IMR-90 (cell line): ENCODE data around the gene DNAH8. TPM values are rescaled to one million over a fixed set of nuclear protein-coding genes. Genes with fewer than 3 reads are reported as not detected.

ENCODE experiments used
- ATAC-seq: fragments of 200-7000 bp; cut with Tn5 transposase; 2 replicates; pipeline ENCODE4 v1.9.1; 2020; ENCODE audit warnings: low read depth, mild to moderate bottlenecking, moderate library complexity
- BruUV-seq: library from RNA; stranded (reverse); fragments of 400-500 nt; replicated peaks from 2 replicates; lab custom pipeline; 2021; lab: Mats Ljungman, UMichigan
- CTCF ChIA-PET: fragments of 300-600 bp; formaldehyde crosslinking; extraction: SDS; loops from one replicate; lab custom pipeline; 2021; ENCODE audit warnings: antibody characterized with exemption; lab: Yijun Ruan, JAX
- POLR2A ChIA-PET: fragments of 300-600 bp; sonication (Branson Sonifier 250); formaldehyde crosslinking; loops from one replicate; lab custom pipeline; 2022; ENCODE audit warnings: antibody characterized with exemption; ENCODE audit not compliant: unreplicated experiment; lab: Charles Lee
- DNase-seq: peaks from one replicate; pipeline ENCODE4 v3.0.0; 2013
- H2AFZ ChIP-seq: replicated peaks from 2 replicates; pipeline ENCODE3; 2013; ENCODE audit warnings: low read length, mild to moderate bottlenecking; ENCODE audit not compliant: poor library complexity
- H2AK5ac ChIP-seq: 2 replicates; pipeline ENCODE4 v1.6.1; 2013; ENCODE audit warnings: low read depth, low read length, inconsistent platforms
- H2AK9ac ChIP-seq: replicated peaks from 2 replicates; pipeline ENCODE3; 2013; ENCODE audit warnings: mild to moderate bottlenecking, low read depth, low read length, moderate library complexity; ENCODE audit not compliant: poor library complexity
- H2BK120ac ChIP-seq: 2 replicates; pipeline ENCODE4 v1.6.1; 2013; ENCODE audit warnings: low read depth, low read length, inconsistent platforms
- H2BK15ac ChIP-seq: 3 replicates; pipeline ENCODE4 v1.6.1; 2013; ENCODE audit warnings: low read depth, low read length, inconsistent platforms
- H2BK20ac ChIP-seq: 2 replicates; pipeline ENCODE4 v1.6.1; 2013; ENCODE audit warnings: low read depth, mild to moderate bottlenecking, inconsistent platforms, low read length, moderate library complexity
- H2BK5ac ChIP-seq: 2 replicates; pipeline ENCODE4 v1.6.1; 2013; ENCODE audit warnings: mild to moderate bottlenecking, low read depth, low read length, inconsistent platforms; ENCODE audit not compliant: poor library complexity, severe bottlenecking
- H3K14ac ChIP-seq: replicated peaks from 2 replicates; pipeline ENCODE4 v1.6.1; 2013; ENCODE audit warnings: low read depth, low read length, inconsistent platforms
- H3K18ac ChIP-seq: 2 replicates; pipeline ENCODE4 v1.6.1; 2013; ENCODE audit warnings: low read depth, low read length, control low read depth
- H3K23ac ChIP-seq: 2 replicates; pipeline ENCODE4 v1.6.1; 2013; ENCODE audit warnings: low read depth, low read length, inconsistent platforms
- H3K27ac ChIP-seq: 2 replicates; pipeline ENCODE4 v1.5.1; 2013; ENCODE audit warnings: mild to moderate bottlenecking, control low read depth, low read length; ENCODE audit not compliant: insufficient read depth
- H3K27me3 ChIP-seq: 2 replicates; pipeline ENCODE4 v1.6.1; 2013; ENCODE audit warnings: low read length; ENCODE audit not compliant: control insufficient read depth, insufficient read depth
- H3K36me3 ChIP-seq: 2 replicates; pipeline ENCODE4 v1.6.1; 2013; ENCODE audit warnings: low read length, mixed read lengths; ENCODE audit not compliant: control insufficient read depth, insufficient read depth
- H3K4ac ChIP-seq: 2 replicates; pipeline ENCODE4 v1.6.1; 2013; ENCODE audit warnings: low read depth, low read length, inconsistent platforms
- H3K4me1 ChIP-seq: 2 replicates; pipeline ENCODE4 v1.6.1; 2013; ENCODE audit warnings: low read length, mixed read lengths; ENCODE audit not compliant: control insufficient read depth, insufficient read depth
- H3K4me2 ChIP-seq: 2 replicates; pipeline ENCODE4 v1.6.1; 2013; ENCODE audit warnings: low read depth, mild to moderate bottlenecking, control low read depth, low read length, moderate library complexity
- H3K4me3 ChIP-seq: 2 replicates; pipeline ENCODE4 v1.5.1; 2013; ENCODE audit warnings: low read depth, mild to moderate bottlenecking, control low read depth, low read length, moderate library complexity; ENCODE audit not compliant: insufficient read depth
- H3K56ac ChIP-seq: 2 replicates; pipeline ENCODE4 v1.6.1; 2013; ENCODE audit warnings: low read length, inconsistent platforms; ENCODE audit not compliant: insufficient read depth; ENCODE audit errors: extremely low read depth
- H3K79me1 ChIP-seq, 2 experiments: 2 replicates each; pipeline ENCODE4 v1.6.1; 2013; ENCODE audit warnings: low read length in 2 of 2, inconsistent platforms in 1 of 2, low read depth in 1 of 2
- H3K9ac ChIP-seq: 2 replicates; pipeline ENCODE4 v1.6.1; 2013; ENCODE audit warnings: low read depth, low read length, control low read depth
- H3K9me1 ChIP-seq: 2 replicates; pipeline ENCODE4 v1.6.1; 2013; ENCODE audit warnings: low read length, inconsistent platforms; ENCODE audit not compliant: insufficient read depth
- H3K9me3 ChIP-seq: 2 replicates; pipeline ENCODE4 v1.6.1; 2013; ENCODE audit warnings: low read length; ENCODE audit not compliant: control insufficient read depth, insufficient read depth
- H4K20me1 ChIP-seq: 2 replicates; pipeline ENCODE4 v1.6.1; 2013; ENCODE audit warnings: low read length, inconsistent platforms; ENCODE audit not compliant: insufficient read depth
- H4K5ac ChIP-seq: 2 replicates; pipeline ENCODE4 v1.6.1; 2013; ENCODE audit warnings: mild to moderate bottlenecking, low read depth, low read length, control low read depth
- H4K8ac ChIP-seq, 2 experiments: 2 replicates each; pipeline ENCODE4 v1.6.1; 2013; ENCODE audit warnings: low read depth in 2 of 2, low read length in 2 of 2, control low read depth in 1 of 2, inconsistent platforms in 1 of 2
- H4K91ac ChIP-seq: 2 replicates; pipeline ENCODE4 v1.6.1; 2013; ENCODE audit warnings: low read depth, low read length, inconsistent platforms; ENCODE audit not compliant: insufficient read depth
- RCOR1 ChIP-seq: IDR thresholded peaks from 2 replicates; pipeline ENCODE4 v1.6.1; 2012; ENCODE audit warnings: mild to moderate bottlenecking, low read length, improper control_type of control experiment; ENCODE audit not compliant: insufficient replicate concordance
- WGBS, 2 experiments: methylation state at CpG; one replicate each; pipeline versions ENCODE4 v1.1.5 to v1.1.7; 2013; ENCODE audit warnings: missing lambda C conversion rate in 2 of 2; ENCODE audit not compliant: insufficient read length in 1 of 2; ENCODE audit errors: extremely low coverage in 2 of 2; 5-methylcytosine and 5-hydroxymethylcytosine counted together
- dilution Hi-C: fragments of 300-500 bp; cut with HindIII; formaldehyde crosslinking; loops from one replicate; pipeline ENCODE4 v1.14.3; 2018; ENCODE audit warnings: low sequenced_read_pairs; ENCODE audit not compliant: unreplicated experiment
- in situ Hi-C: fragments of 300-500 bp; cut with MboI; formaldehyde crosslinking; loops from 3 replicates; pipeline ENCODE4 v1.14.3; 2019; ENCODE audit warnings: low sequenced_read_pairs, inconsistent platforms, mixed read lengths
- intact Hi-C: fragments of 100-400 bp; cut with micrococcal nuclease; formaldehyde crosslinking; loops from 2 replicates; pipeline ENCODE4 v1.10.0; 2022
- polyA plus RNA-seq, 3 experiments: library from polyadenylated mRNA; depleted of rRNA; stranded (reverse); fragments of >200 nt; gene quantifications; 2 replicates each; pipeline ENCODE4 v1.2.3, GENCODE V29; 2012; ENCODE audit warnings: low replicate concordance in 1 of 3
- total RNA-seq: library from RNA; depleted of rRNA; stranded (reverse); fragments of >200 nt; gene quantifications from 2 replicates; pipeline ENCODE4 v1.2.3, GENCODE V29; 2012
- TF ChIP-seq, protein P1 (sequence below): conservative IDR thresholded peaks from 2 replicates; pipeline ENCODE4 v1.5.1; 2012; ENCODE audit warnings: mild to moderate bottlenecking, low read depth, low read length, improper control_type of control experiment

The DNAH8 gene
- total and polyA plus RNA-seq, 2 of the 4 experiments (the other 2 are of a cell fraction) = not detected

GRCh38 chr6:38739532-38739931 is 24.4 kb downstream of the DNAH8 start:
- H2BK120ac ChIP-seq = no peak overlapping the region
- H3K23ac ChIP-seq = no peak overlapping the region
- H3K4me1 ChIP-seq = no peaks in the 10 kb centered on the region
- intact Hi-C loops = no loop called here
- H2AK9ac ChIP-seq = no peak overlapping the region
- DNase-seq (no peak), ATAC-seq (no peak; the same call in 1 of the 2 replicates)
- H3K36me3 ChIP-seq = no peaks in the 10 kb centered on the region
- H2BK5ac ChIP-seq = no peak overlapping the region
- H3K79me1 ChIP-seq = no peaks in the 10 kb centered on the region
- no TSS peak for BruUV-seq
- TF ChIP-seq, protein P1, sequence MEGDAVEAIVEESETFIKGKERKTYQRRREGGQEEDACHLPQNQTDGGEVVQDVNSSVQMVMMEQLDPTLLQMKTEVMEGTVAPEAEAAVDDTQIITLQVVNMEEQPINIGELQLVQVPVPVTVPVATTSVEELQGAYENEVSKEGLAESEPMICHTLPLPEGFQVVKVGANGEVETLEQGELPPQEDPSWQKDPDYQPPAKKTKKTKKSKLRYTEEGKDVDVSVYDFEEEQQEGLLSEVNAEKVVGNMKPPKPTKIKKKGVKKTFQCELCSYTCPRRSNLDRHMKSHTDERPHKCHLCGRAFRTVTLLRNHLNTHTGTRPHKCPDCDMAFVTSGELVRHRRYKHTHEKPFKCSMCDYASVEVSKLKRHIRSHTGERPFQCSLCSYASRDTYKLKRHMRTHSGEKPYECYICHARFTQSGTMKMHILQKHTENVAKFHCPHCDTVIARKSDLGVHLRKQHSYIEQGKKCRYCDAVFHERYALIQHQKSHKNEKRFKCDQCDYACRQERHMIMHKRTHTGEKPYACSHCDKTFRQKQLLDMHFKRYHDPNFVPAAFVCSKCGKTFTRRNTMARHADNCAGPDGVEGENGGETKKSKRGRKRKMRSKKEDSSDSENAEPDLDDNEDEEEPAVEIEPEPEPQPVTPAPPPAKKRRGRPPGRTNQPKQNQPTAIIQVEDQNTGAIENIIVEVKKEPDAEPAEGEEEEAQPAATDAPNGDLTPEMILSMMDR = peak; percentile 36
- no peak for TF ChIP-seq RCOR1
- H2AK5ac ChIP-seq = no peak overlapping the region
- H3K18ac ChIP-seq = no peak overlapping the region
- H4K5ac ChIP-seq = no peak overlapping the region
- no peak overlapping the region for H3K14ac ChIP-seq
- H3K27me3 ChIP-seq = peaks cover 5% of the 10 kb centered on the region
- in situ Hi-C loops = no loop called here
- no peaks in the 10 kb centered on the region for H3K9me1 ChIP-seq
- H4K8ac ChIP-seq = no peak overlapping the region
- no peak overlapping the region for H2AFZ ChIP-seq
- H4K91ac ChIP-seq = no peak overlapping the region
- H3K4me2 ChIP-seq = no peak overlapping the region
- H3K9ac ChIP-seq = no peak overlapping the region
- CTCF ChIA-PET = interaction anchor here (0.6 kb wide), 1 partner anchor 596 kb away, joined by 5 read pairs; no protein-coding TSS in a partner anchor
- no peaks in the 10 kb centered on the region for H4K20me1 ChIP-seq
- no peaks in the 10 kb centered on the region for H3K9me3 ChIP-seq
- H3K4ac ChIP-seq = no peak overlapping the region
- WGBS, 2 experiments = no CpG with 5 or more reads among the region's 5 CpGs
- no peak overlapping the region for H3K4me3 ChIP-seq
- dilution Hi-C loops = no loop called here
- no peak overlapping the region for H2BK15ac ChIP-seq
- POLR2A ChIA-PET = no interaction called here
- H3K27ac ChIP-seq = no peak overlapping the region
- H2BK20ac ChIP-seq = no peak overlapping the region
- H3K56ac ChIP-seq = no peak overlapping the region
